Keratinocyte (primary cell): ENCODE data around the gene TBPL2. TPM values are rescaled to one million over a fixed set of nuclear protein-coding genes. Genes with fewer than 3 reads are reported as not detected.

Source experiments
- DNase-seq: peaks from one replicate; pipeline ENCODE4 v3.0.0-alpha.2; 2011; ENCODE audit warnings: low read depth, missing footprints, low spot score
- FAIRE-seq: peaks from 2 replicates; lab custom pipeline; 2011; peaks lifted over from hg19 to GRCh38; lab: Jason Lieb, UNC
- H2AFZ ChIP-seq: 2 replicates; pipeline ENCODE4 v1.6.0; 2012; ENCODE audit warnings: low read length, control low read depth, inconsistent platforms; ENCODE audit not compliant: control insufficient read depth
- H3K27ac ChIP-seq: 2 replicates; pipeline ENCODE4 v1.5.1; 2011; ENCODE audit warnings: low read length; ENCODE audit not compliant: control insufficient read depth, insufficient read depth
- H3K27me3 ChIP-seq: 3 replicates; pipeline ENCODE4 v1.6.0; 2011; ENCODE audit warnings: low read length; ENCODE audit not compliant: control insufficient read depth, insufficient read depth; ENCODE audit errors: extremely low read depth
- H3K36me3 ChIP-seq, 2 experiments: 2 replicates in 1 of 2; 3 replicates in 1 of 2; pipeline ENCODE4 v1.5.1; 2011; ENCODE audit warnings: low read length in 2 of 2, mild to moderate bottlenecking in 1 of 2; ENCODE audit not compliant: control insufficient read depth in 2 of 2, insufficient read depth in 2 of 2; ENCODE audit errors: extremely low read depth in 1 of 2
- H3K4me1 ChIP-seq: 3 replicates; pipeline ENCODE4 v1.5.1; 2011; ENCODE audit warnings: low read length; ENCODE audit not compliant: control insufficient read depth, insufficient read depth; ENCODE audit errors: extremely low read depth
- H3K4me2 ChIP-seq: 3 replicates; pipeline ENCODE4 v1.6.0; 2011; ENCODE audit warnings: low read depth, low read length; ENCODE audit not compliant: control insufficient read depth, insufficient read depth; ENCODE audit errors: extremely low read depth
- H3K4me3 ChIP-seq, 3 experiments: fragments of 200-600 bp in 1 of 3; sonication (generic) in 1 of 3; 2 replicates in 2 of 3; 3 replicates in 1 of 3; pipeline ENCODE4 v1.5.1; 2011 to 2016; ENCODE audit warnings: low read length in 3 of 3, mild to moderate bottlenecking in 3 of 3, control low read depth in 2 of 3, inconsistent platforms in 1 of 3, low read depth in 1 of 3, mixed read lengths in 1 of 3, mixed run types in 1 of 3, moderate library complexity in 1 of 3; ENCODE audit not compliant: control insufficient read depth in 2 of 3, insufficient read depth in 2 of 3; ENCODE audit errors: extremely low read depth in 1 of 3
- H3K79me2 ChIP-seq: 2 replicates; pipeline ENCODE4 v1.6.0; 2012; ENCODE audit warnings: low read length; ENCODE audit not compliant: control insufficient read depth, insufficient read depth
- H3K9ac ChIP-seq: 3 replicates; pipeline ENCODE4 v1.6.0; 2011; ENCODE audit warnings: low read length; ENCODE audit not compliant: control insufficient read depth, insufficient read depth; ENCODE audit errors: extremely low read depth
- H3K9me1 ChIP-seq: 3 replicates; pipeline ENCODE4 v1.6.0; 2011; ENCODE audit warnings: low read length; ENCODE audit not compliant: control insufficient read depth, insufficient read depth; ENCODE audit errors: extremely low read depth
- H3K9me3 ChIP-seq: 2 replicates; pipeline ENCODE4 v1.5.1; 2012; ENCODE audit warnings: low read depth, low read length; ENCODE audit not compliant: control insufficient read depth
- H4K20me1 ChIP-seq: 3 replicates; pipeline ENCODE4 v1.6.0; 2011; ENCODE audit warnings: low read length; ENCODE audit not compliant: control insufficient read depth, insufficient read depth; ENCODE audit errors: extremely low read depth
- EZH2 ChIP-seq: IDR thresholded peaks from one replicate; pipeline ENCODE4 v1.6.1; 2012; ENCODE audit warnings: inconsistent platforms, mild to moderate bottlenecking, low read length, moderate library complexity
- dilution Hi-C: fragments of 300-500 bp; cut with MboI; formaldehyde crosslinking; loops from one replicate; pipeline ENCODE4 v1.7.0; 2020; ENCODE audit warnings: low sequenced_read_pairs; ENCODE audit not compliant: extremely low pct_ligation_motif_present
- polyA plus RNA-seq, 5 experiments: library from polyadenylated mRNA; depleted of rRNA in 3 of 5; stranded (reverse) in 3 of 5; stranded (forward) in 1 of 5; unstranded in 1 of 5; fragments of >200 nt; gene quantifications; 1 replicate in 1 of 5; 2 replicates in 3 of 5; 3 replicates in 1 of 5; pipeline versions ENCODE4 v1.2.1 to v1.2.3, GENCODE V29; 2011 to 2012; ENCODE audit warnings: missing spikeins in 2 of 5, low read depth in 1 of 5, low replicate concordance in 1 of 5
- TF ChIP-seq, protein P1 (sequence below), 3 experiments: IDR thresholded peaks in 1 of 3; conservative IDR thresholded peaks in 1 of 3; optimal IDR thresholded peaks in 1 of 3; 2 replicates in 2 of 3; 3 replicates in 1 of 3; pipeline versions ENCODE3 to v1.5.1; 2011; ENCODE audit warnings: low read length in 3 of 3, mild to moderate bottlenecking in 3 of 3, moderate library complexity in 2 of 3, control low read depth in 1 of 3, inconsistent platforms in 1 of 3; ENCODE audit not compliant: insufficient read depth in 2 of 3; ENCODE audit errors: extremely low read depth in 1 of 3

TBPL2 gene
- polyA plus RNA-seq, 1 donor (not counting 4 experiments of a cell fraction or from before 2014, with no cell fraction given) = not detected

DNA sequence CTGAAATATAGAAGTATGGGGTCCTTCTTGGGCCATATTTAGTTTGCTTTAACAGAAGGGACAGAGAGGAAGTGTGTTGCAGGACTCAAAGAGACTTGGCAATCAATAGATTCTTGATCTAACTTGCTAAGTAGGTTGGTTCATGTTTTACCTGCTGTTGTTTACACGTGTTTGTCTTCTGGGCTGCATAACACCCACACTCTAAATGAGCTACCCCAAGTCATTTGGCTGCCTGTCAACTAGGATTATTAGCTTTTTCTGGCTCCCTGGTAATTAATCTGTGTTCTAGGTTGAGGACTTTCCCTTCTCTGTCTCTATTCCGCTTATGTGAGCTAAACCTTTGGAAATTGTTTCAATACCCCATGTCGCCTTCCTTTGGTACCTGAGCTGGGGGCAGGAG is 10.1 kb upstream of the TBPL2 start:
- no peaks in the 10 kb centered on the region for H3K9me3 ChIP-seq
- H2AFZ ChIP-seq = no peak overlapping the region
- no peaks in the 10 kb centered on the region for H3K27me3 ChIP-seq
- H3K4me1 ChIP-seq = peaks cover 68% of the 10 kb centered on the region
- dilution Hi-C loops = no loop called here
- H3K9ac ChIP-seq = no peak overlapping the region
- FAIRE-seq (no peak), DNase-seq (no peak)
- no peak overlapping the region for H3K4me2 ChIP-seq
- TF ChIP-seq, protein P1, sequence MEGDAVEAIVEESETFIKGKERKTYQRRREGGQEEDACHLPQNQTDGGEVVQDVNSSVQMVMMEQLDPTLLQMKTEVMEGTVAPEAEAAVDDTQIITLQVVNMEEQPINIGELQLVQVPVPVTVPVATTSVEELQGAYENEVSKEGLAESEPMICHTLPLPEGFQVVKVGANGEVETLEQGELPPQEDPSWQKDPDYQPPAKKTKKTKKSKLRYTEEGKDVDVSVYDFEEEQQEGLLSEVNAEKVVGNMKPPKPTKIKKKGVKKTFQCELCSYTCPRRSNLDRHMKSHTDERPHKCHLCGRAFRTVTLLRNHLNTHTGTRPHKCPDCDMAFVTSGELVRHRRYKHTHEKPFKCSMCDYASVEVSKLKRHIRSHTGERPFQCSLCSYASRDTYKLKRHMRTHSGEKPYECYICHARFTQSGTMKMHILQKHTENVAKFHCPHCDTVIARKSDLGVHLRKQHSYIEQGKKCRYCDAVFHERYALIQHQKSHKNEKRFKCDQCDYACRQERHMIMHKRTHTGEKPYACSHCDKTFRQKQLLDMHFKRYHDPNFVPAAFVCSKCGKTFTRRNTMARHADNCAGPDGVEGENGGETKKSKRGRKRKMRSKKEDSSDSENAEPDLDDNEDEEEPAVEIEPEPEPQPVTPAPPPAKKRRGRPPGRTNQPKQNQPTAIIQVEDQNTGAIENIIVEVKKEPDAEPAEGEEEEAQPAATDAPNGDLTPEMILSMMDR (optimal IDR thresholded peaks at IDR 0.05 in 1 of 3, IDR thresholded peaks at IDR 0.05 in 1 of 3, conservative IDR thresholded peaks at IDR 0.05 in 1 of 3; ENCODE audit: extremely low read depth in 1 of 3, insufficient read depth in 2 of 3, low read length in 3 of 3) = no peak
- no peak for TF ChIP-seq EZH2
- H4K20me1 ChIP-seq = no peaks in the 10 kb centered on the region
- H3K4me3 ChIP-seq = no peak overlapping the region
- H3K36me3 ChIP-seq = no peaks in the 10 kb centered on the region
- H3K9me1 ChIP-seq = peaks cover 2% of the 10 kb centered on the region
- H3K79me2 ChIP-seq = no peaks in the 10 kb centered on the region
- no peak overlapping the region for H3K27ac ChIP-seq

DNA sequence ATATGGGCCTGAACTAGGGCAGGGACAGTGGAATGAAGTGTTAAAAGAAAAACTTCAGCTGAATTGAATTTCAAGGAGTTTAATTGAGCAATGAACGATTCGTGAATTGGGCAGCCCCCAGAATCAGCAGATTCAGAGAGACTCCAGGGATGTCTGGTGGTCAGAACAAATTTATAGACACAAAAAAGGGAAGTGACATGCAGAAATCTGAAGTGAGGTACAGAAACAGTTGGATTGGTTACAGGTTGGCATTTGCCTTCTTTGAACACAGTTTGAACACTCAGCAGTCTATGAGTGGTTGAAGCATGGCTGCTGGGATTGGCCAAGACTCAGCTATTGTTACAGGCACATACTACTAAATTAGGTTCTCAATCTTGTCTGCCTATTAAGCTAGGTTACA is 9.7 kb upstream of the TBPL2 start:
- Histone ChIP-seq H3K27ac (no peak overlapping the region), H3K9ac (no peak overlapping the region)
- no peak for FAIRE-seq

More for the DNA sequence above, 9.7 kb upstream of the TBPL2 start:
- Histone ChIP-seq H3K36me3 (no peaks in the 10 kb centered on the region), H3K9me1 (peaks cover 2% of the 10 kb centered on the region), H3K79me2 (no peaks in the 10 kb centered on the region), H4K20me1 (no peaks in the 10 kb centered on the region), H3K9me3 (no peaks in the 10 kb centered on the region), H3K27me3 (no peaks in the 10 kb centered on the region), H3K4me1 (peaks cover 66% of the 10 kb centered on the region), H2AFZ (no peak overlapping the region), H3K4me2 (no peak overlapping the region), H3K4me3 (no peak overlapping the region)
- no peak for TF ChIP-seq EZH2
- TF ChIP-seq, protein P1 (optimal IDR thresholded peaks at IDR 0.05 in 1 of 3, IDR thresholded peaks at IDR 0.05 in 1 of 3, conservative IDR thresholded peaks at IDR 0.05 in 1 of 3; ENCODE audit: extremely low read depth in 1 of 3, insufficient read depth in 2 of 3, low read length in 3 of 3) = no peak
- no peak for DNase-seq
- dilution Hi-C loops = no loop called here
